CD4-positive, alpha-beta memory T cell (primary cell): ENCODE measurements around the gene ATXN7L1. TPM values are rescaled to one million over a fixed set of nuclear protein-coding genes. Genes with fewer than 3 reads are reported as not detected.
A peak's percentile ranks its signal among the peaks of the same experiment; 100 is the strongest.

Experiments
- CTCF ChIA-PET: fragments of 350-600 bp; sonication (Branson Sonifier 250); formaldehyde crosslinking; loops from one replicate; lab custom pipeline; 2021; ENCODE audit warnings: inconsistent platforms; ENCODE audit not compliant: partially characterized antibody; lab: Charles Lee
- POLR2A ChIA-PET: fragments of 350-600 bp; sonication (Branson Sonifier 250); formaldehyde crosslinking; loops from one replicate; lab custom pipeline; 2021; ENCODE audit not compliant: partially characterized antibody; lab: Charles Lee
- DNase-seq, 5 donors: peaks; one replicate each; pipeline versions ENCODE4 v3.0.0 to v3.0.0-alpha.2; 2020 to 2022; ENCODE audit warnings: mixed read lengths in 1 of 5
- H3K27ac ChIP-seq: one replicate; pipeline ENCODE4 v1.7.0; 2013; ENCODE audit warnings: low read depth, low read length
- H3K27me3 ChIP-seq: 2 replicates; pipeline ENCODE4 v1.7.0; 2013; ENCODE audit warnings: mild to moderate bottlenecking, low read length, moderate library complexity; ENCODE audit not compliant: insufficient read depth
- H3K36me3 ChIP-seq: 2 replicates; pipeline ENCODE4 v1.7.0; 2013; ENCODE audit warnings: mild to moderate bottlenecking, low read length, moderate library complexity; ENCODE audit not compliant: insufficient read depth
- H3K4me1 ChIP-seq: 2 replicates; pipeline ENCODE4 v1.7.0; 2013; ENCODE audit warnings: mild to moderate bottlenecking, low read length, moderate library complexity; ENCODE audit not compliant: insufficient read depth
- H3K4me3 ChIP-seq, 2 donors: one replicate each; pipeline ENCODE4 v1.7.0; 2013; ENCODE audit warnings: low read length in 2 of 2, mild to moderate bottlenecking in 1 of 2
- H3K9me3 ChIP-seq, 2 donors: one replicate each; pipeline ENCODE4 v1.7.0; 2013; ENCODE audit warnings: low read length in 2 of 2, control low read depth in 1 of 2; ENCODE audit not compliant: control insufficient read depth in 1 of 2
- H3K27ac Mint-ChIP-seq, 7 donors: one replicate each; pipeline ENCODE4 v1.8.0; 2020 to 2021; ENCODE audit warnings: mixed read lengths in 7 of 7, mild to moderate bottlenecking in 6 of 7, inconsistent platforms in 3 of 7, moderate library complexity in 3 of 7
- H3K27me3 Mint-ChIP-seq, 2 donors: one replicate each; pipeline ENCODE4 v1.8.0; 2020 to 2021; ENCODE audit warnings: mixed read lengths in 2 of 2
- H3K36me3 Mint-ChIP-seq, 2 donors: one replicate each; pipeline ENCODE4 v1.8.0; 2020 to 2021; ENCODE audit warnings: mixed read lengths in 2 of 2, inconsistent platforms in 1 of 2, mild to moderate bottlenecking in 1 of 2
- H3K4me1 Mint-ChIP-seq, 4 donors: one replicate each; pipeline ENCODE4 v1.8.0; 2020 to 2021; ENCODE audit warnings: mixed read lengths in 4 of 4, mild to moderate bottlenecking in 1 of 4
- H3K4me3 Mint-ChIP-seq, 8 donors: one replicate each; pipeline ENCODE4 v1.8.0; 2020 to 2021; ENCODE audit warnings: mixed read lengths in 8 of 8, mild to moderate bottlenecking in 7 of 8, moderate library complexity in 6 of 8, inconsistent platforms in 3 of 8
- H3K9me3 Mint-ChIP-seq, 8 donors: one replicate each; pipeline ENCODE4 v1.8.0; 2020 to 2021; ENCODE audit warnings: mixed read lengths in 8 of 8, mild to moderate bottlenecking in 5 of 8, inconsistent platforms in 3 of 8, moderate library complexity in 1 of 8
- intact Hi-C: fragments of 100-400 bp; cut with micrococcal nuclease; formaldehyde crosslinking; loops from one replicate; pipeline ENCODE4 v1.15.1; 2023
- polyA plus RNA-seq, 2 donors: library from polyadenylated mRNA; unstranded; fragments of 300-500 nt; fragmentation: Illumina TruSeq; gene quantifications; one replicate each; pipeline ENCODE4 v1.2.3, GENCODE V29; 2021
- total RNA-seq, 2 experiments: library from RNA; stranded (reverse); gene quantifications; one replicate each; pipeline ENCODE4 v1.2.3, GENCODE V29; 2021

The ATXN7L1 gene
- total and polyA plus RNA-seq, 4 experiments from 2014 or later = 8.7 to 62.2 (median 42.6) TPM

DNA sequence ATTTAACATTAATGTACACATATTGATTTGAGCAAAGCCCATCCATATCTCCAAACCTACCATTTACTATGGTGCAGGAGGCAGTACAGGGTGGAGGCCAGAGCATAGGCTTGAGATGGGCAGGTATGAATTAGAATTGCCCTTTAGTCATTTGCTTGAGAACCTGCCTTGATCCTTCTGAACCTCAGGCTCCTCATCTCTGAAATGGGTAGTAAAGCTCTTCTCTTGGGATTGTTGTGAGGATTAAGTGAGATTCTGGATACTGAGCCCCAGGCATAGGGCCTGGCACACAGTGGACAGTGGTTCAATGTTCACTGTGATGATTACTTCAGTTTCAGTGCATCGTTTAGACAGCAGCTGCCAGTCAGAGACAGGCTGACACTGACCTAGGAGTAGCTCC, 5.0 kb upstream of the ATXN7L1 start:
- Histone ChIP-seq H3K27me3 (no peaks in the 10 kb centered on the region), H3K27ac (no peak overlapping the region), H3K36me3 (no peaks in the 10 kb centered on the region), H3K9me3 (no peaks in the 10 kb centered on the region), H3K4me3 (no peak overlapping the region), H3K4me1 (peaks cover 45% of the 10 kb centered on the region)
- CTCF ChIA-PET = interaction anchor here (2.0 kb wide), 1 partner anchor 121 kb away, joined by 17 read pairs; no protein-coding TSS in a partner anchor
- DNase-seq = no peak
- intact Hi-C loops = no loop called here
- POLR2A ChIA-PET = interaction anchor here (0.9 to 1.2 kb wide), 3 partner anchors 30 to 120 kb away, joined by 3 to 5 read pairs (median 3); no protein-coding TSS in a partner anchor
- Mint-ChIP-seq H3K27ac (peak overlapping the region in 2 of 7 donors; percentile 48 to 85), H3K4me1 (peaks cover 31 to 53% (median 42%) of the 10 kb centered on the region in 4 donors), H3K27me3 (no peaks in the 10 kb centered on the region), H3K4me3 (no peak overlapping the region), H3K36me3 (no peaks in the 10 kb centered on the region), H3K9me3 (no peaks in the 10 kb centered on the region)

GRCh38 chr7:105880571-105881330, 4.4 kb upstream of the ATXN7L1 start:
- no peak for DNase-seq
- Mint-ChIP-seq H3K27me3 (no peaks in the 10 kb centered on the region), H3K4me3 (no peak overlapping the region), H3K9me3 (no peaks in the 10 kb centered on the region), H3K4me1 (peaks cover 29 to 52% (median 41%) of the 10 kb centered on the region in 4 donors), H3K36me3 (peaks cover 0 to 6% of the 10 kb centered on the region in 2 donors), H3K27ac (peak overlapping the region in 3 of 7 donors; percentile 14 to 66 (median 50))
- peaks cover 48% of the 10 kb centered on the region for H3K4me1 ChIP-seq
- H3K36me3 ChIP-seq = no peaks in the 10 kb centered on the region
- H3K27ac ChIP-seq = no peak overlapping the region
- H3K9me3 ChIP-seq = no peaks in the 10 kb centered on the region
- no peaks in the 10 kb centered on the region for H3K27me3 ChIP-seq
- ChIA-PET CTCF (interaction anchor here (2.0 kb wide), 1 partner anchor 120 kb away, joined by 17 read pairs; no protein-coding TSS in a partner anchor), POLR2A (interaction anchor here (0.9 to 1.2 kb wide), 3 partner anchors 30 to 120 kb away, joined by 3 to 5 read pairs (median 3); no protein-coding TSS in a partner anchor)
- intact Hi-C loops = no loop called here
- H3K4me3 ChIP-seq = no peak overlapping the region

- POLR2A ChIA-PET = interaction anchor here (3.3 to 3.7 kb wide), 3 partner anchors 31 to 142 kb away, joined by 20 to 39 read pairs (median 25); no protein-coding TSS in a partner anchor
- no peak overlapping the region for H3K4me3 ChIP-seq
- H3K36me3 Mint-ChIP-seq = peaks cover 2 to 9% of the 10 kb centered on the region in 2 donors
Observed at GRCh38 chr7:105879782-105880181, 3.4 kb upstream of the ATXN7L1 start.

DNA sequence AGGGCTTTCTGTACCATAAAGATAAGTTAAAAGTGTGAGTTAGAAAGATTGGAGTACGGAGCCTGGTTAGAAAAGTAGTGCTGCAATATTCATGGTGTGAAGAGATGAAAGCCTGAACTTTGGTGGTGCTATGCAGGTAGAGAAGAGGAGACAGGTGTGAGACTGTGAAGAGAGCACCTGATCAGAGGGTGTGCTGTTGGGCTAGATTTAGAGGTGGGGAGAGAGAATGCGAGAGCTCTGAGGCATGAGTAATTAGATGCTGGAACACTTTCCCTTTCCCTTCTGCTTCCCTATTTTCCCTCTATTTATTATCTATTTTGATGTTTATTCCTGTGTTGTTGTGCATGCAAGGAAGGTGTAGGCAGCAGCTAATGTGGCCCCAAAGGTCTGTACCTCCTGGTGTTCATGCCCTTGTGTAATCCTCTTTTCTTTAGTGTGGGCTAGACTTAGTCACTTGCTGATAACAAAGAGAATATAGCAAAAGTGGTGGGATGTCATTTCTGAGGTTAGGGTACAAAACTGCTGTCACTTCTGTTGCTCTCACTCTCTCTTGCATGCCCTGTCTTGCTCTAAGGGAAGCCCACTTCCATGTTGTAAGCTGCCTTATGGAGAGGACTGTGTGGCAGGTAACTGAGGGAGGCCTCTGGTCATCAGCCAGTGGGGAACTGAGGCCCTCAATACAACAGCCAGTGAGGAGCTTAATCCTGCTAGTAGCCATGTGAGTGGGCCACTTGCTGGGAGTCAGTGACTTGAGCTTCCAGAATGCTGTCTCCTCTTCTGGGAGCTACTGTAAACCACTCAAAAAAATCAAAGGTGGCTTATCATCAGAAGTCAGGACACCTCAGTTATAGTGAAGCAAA, 2.6 kb upstream of the ATXN7L1 start:
- H3K27me3 Mint-ChIP-seq = no peaks in the 10 kb centered on the region
- ChIA-PET POLR2A (interaction anchor here (1.1 to 3.7 kb wide), 9 partner anchors 9 to 202 kb away, joined by 3 to 39 read pairs (median 5); no protein-coding TSS in a partner anchor), CTCF (interaction anchor here (1.1 to 3.6 kb wide), 16 partner anchors 8 to 222 kb away, joined by 3 to 58 read pairs (median 8); no protein-coding TSS in a partner anchor)
- H3K9me3 Mint-ChIP-seq = no peaks in the 10 kb centered on the region
- DNase-seq = no peak
- Histone ChIP-seq H3K27me3 (no peaks in the 10 kb centered on the region), H3K4me3 (no peak overlapping the region), H3K27ac (no peak overlapping the region), H3K36me3 (no peaks in the 10 kb centered on the region), H3K9me3 (no peaks in the 10 kb centered on the region), H3K4me1 (peaks cover 52% of the 10 kb centered on the region)
- intact Hi-C loops = loop anchor here (5.0 kb wide), 1 partner anchor 233 kb away; the partner anchor contains the start of gene SYPL1
- peak overlapping the region; percentile 19 to 94 (median 92) for H3K4me3 Mint-ChIP-seq
- H3K4me1 Mint-ChIP-seq = peaks cover 39 to 57% (median 47%) of the 10 kb centered on the region in 4 donors
- peak overlapping the region in 5 of 7 donors; percentile 25 to 65 (median 49) for H3K27ac Mint-ChIP-seq
- peaks cover 9 to 12% of the 10 kb centered on the region in 2 donors for H3K36me3 Mint-ChIP-seq

More at GRCh38 chr7:105879782-105880181, 3.4 kb upstream of the ATXN7L1 start:
- Histone ChIP-seq H3K9me3 (no peaks in the 10 kb centered on the region), H3K27ac (no peak overlapping the region), H3K36me3 (no peaks in the 10 kb centered on the region), H3K4me1 (peaks cover 48% of the 10 kb centered on the region), H3K27me3 (no peaks in the 10 kb centered on the region)
- intact Hi-C loops = loop anchor here (5.0 kb wide), 1 partner anchor 233 kb away; the partner anchor contains the start of gene SYPL1
- CTCF ChIA-PET = interaction anchor here (1.1 to 3.6 kb wide), 7 partner anchors 13 to 223 kb away, joined by 3 to 58 read pairs (median 20); no protein-coding TSS in a partner anchor
- Mint-ChIP-seq H3K27ac (no peak overlapping the region), H3K27me3 (no peaks in the 10 kb centered on the region), H3K4me3 (peak overlapping the region in 1 of 8 donors; percentile 25), H3K9me3 (no peaks in the 10 kb centered on the region), H3K4me1 (peaks cover 33 to 52% (median 43%) of the 10 kb centered on the region in 4 donors)
- DNase-seq = no peak

- POLR2A ChIA-PET = interaction anchor here (0.8 to 3.7 kb wide), 19 partner anchors 8 to 234 kb away, joined by 3 to 39 read pairs (median 4); no protein-coding TSS in a partner anchor
Observed at GRCh38 chr7:105877736-105878135, 1.3 kb upstream of the ATXN7L1 start.

GRCh38 chr7:105876964-105877601, 684 bp upstream of the ATXN7L1 start:
- peak overlapping the region; percentile 45 to 92 (median 77) for H3K27ac Mint-ChIP-seq
- Histone ChIP-seq H3K36me3 (no peaks in the 10 kb centered on the region), H3K27me3 (no peaks in the 10 kb centered on the region), H3K9me3 (no peaks in the 10 kb centered on the region), H3K27ac (peak overlapping the region; percentile 47), H3K4me3 (peak overlapping the region; percentile 44 to 62), H3K4me1 (peaks cover 52% of the 10 kb centered on the region)
- peak overlapping the region; percentile 87 to 94 (median 92) for H3K4me3 Mint-ChIP-seq
- no peaks in the 10 kb centered on the region for H3K27me3 Mint-ChIP-seq
- peaks cover 42 to 67% (median 51%) of the 10 kb centered on the region in 4 donors for H3K4me1 Mint-ChIP-seq
- peaks cover 12 to 14% of the 10 kb centered on the region in 2 donors for H3K36me3 Mint-ChIP-seq
- POLR2A ChIA-PET = interaction anchor here (0.6 to 3.7 kb wide), 24 partner anchors 8 to 408 kb away, joined by 3 to 39 read pairs (median 4); partner anchors contain the start of gene NAMPT
- peak in 2 of 5 donors; percentile 14 to 30 for DNase-seq
- CTCF ChIA-PET = interaction anchor here (0.6 to 3.6 kb wide), 35 partner anchors 8 to 220 kb away, joined by 3 to 58 read pairs (median 4); no protein-coding TSS in a partner anchor
- intact Hi-C loops = loop anchor here (1.0 to 5.0 kb wide), 11 partner anchors 20 to 235 kb away; partner anchors contain the start of gene SYPL1
- no peaks in the 10 kb centered on the region for H3K9me3 Mint-ChIP-seq

More at GRCh38 chr7:105877736-105878135, 1.3 kb upstream of the ATXN7L1 start:
- Histone ChIP-seq H3K4me3 (peak overlapping the region; percentile 44 to 62), H3K4me1 (peaks cover 52% of the 10 kb centered on the region), H3K27me3 (no peaks in the 10 kb centered on the region), H3K27ac (peak overlapping the region; percentile 47), H3K9me3 (no peaks in the 10 kb centered on the region), H3K36me3 (no peaks in the 10 kb centered on the region)
- H3K4me3 Mint-ChIP-seq = peak overlapping the region; percentile 87 to 94 (median 92)
- H3K27me3 Mint-ChIP-seq = no peaks in the 10 kb centered on the region
- H3K27ac Mint-ChIP-seq = peak overlapping the region; percentile 45 to 92 (median 77)
- CTCF ChIA-PET = interaction anchor here (0.8 to 3.6 kb wide), 31 partner anchors 8 to 221 kb away, joined by 3 to 58 read pairs (median 4); no protein-coding TSS in a partner anchor
- H3K9me3 Mint-ChIP-seq = no peaks in the 10 kb centered on the region
- H3K36me3 Mint-ChIP-seq = peaks cover 9 to 12% of the 10 kb centered on the region in 2 donors
- intact Hi-C loops = loop anchor here (2.0 to 5.0 kb wide), 4 partner anchors 19 to 235 kb away; partner anchors contain the start of gene SYPL1
- H3K4me1 Mint-ChIP-seq = peaks cover 39 to 62% (median 46%) of the 10 kb centered on the region in 4 donors
- no peak for DNase-seq
